ENCODE data around the gene CCDC57. TPM values are rescaled to one million over a fixed set of nuclear protein-coding genes. Genes with fewer than 3 reads are reported as not detected.

CCDC57 gene
- total and polyA plus RNA-seq, 2 experiments from 2014 or later, result 46.2 to 53.5 TPM

GRCh38 chr17:82226809-82227628, 14.4 kb upstream of the CCDC57 start:
- Histone ChIP-seq H3K27me3 (no peaks in the 10 kb centered on the region), H3K9me3 (ENCODE audit: low read depth) (no peaks in the 10 kb centered on the region), H3K4me3 (no peak overlapping the region), H3K27ac (no peak overlapping the region), H3K4me1 (ENCODE audit: low read depth) (peaks cover 17% of the 10 kb centered on the region), H3K36me3 (no peaks in the 10 kb centered on the region)
- TF ChIP-seq, protein P1, sequence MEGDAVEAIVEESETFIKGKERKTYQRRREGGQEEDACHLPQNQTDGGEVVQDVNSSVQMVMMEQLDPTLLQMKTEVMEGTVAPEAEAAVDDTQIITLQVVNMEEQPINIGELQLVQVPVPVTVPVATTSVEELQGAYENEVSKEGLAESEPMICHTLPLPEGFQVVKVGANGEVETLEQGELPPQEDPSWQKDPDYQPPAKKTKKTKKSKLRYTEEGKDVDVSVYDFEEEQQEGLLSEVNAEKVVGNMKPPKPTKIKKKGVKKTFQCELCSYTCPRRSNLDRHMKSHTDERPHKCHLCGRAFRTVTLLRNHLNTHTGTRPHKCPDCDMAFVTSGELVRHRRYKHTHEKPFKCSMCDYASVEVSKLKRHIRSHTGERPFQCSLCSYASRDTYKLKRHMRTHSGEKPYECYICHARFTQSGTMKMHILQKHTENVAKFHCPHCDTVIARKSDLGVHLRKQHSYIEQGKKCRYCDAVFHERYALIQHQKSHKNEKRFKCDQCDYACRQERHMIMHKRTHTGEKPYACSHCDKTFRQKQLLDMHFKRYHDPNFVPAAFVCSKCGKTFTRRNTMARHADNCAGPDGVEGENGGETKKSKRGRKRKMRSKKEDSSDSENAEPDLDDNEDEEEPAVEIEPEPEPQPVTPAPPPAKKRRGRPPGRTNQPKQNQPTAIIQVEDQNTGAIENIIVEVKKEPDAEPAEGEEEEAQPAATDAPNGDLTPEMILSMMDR (IDR thresholded peaks at IDR 0.05; ENCODE audit: low read depth, low read length), result no peak
- no peak for DNase-seq (ENCODE audit: low read depth in 1 of 2, low spot score in 1 of 2)

DNA sequence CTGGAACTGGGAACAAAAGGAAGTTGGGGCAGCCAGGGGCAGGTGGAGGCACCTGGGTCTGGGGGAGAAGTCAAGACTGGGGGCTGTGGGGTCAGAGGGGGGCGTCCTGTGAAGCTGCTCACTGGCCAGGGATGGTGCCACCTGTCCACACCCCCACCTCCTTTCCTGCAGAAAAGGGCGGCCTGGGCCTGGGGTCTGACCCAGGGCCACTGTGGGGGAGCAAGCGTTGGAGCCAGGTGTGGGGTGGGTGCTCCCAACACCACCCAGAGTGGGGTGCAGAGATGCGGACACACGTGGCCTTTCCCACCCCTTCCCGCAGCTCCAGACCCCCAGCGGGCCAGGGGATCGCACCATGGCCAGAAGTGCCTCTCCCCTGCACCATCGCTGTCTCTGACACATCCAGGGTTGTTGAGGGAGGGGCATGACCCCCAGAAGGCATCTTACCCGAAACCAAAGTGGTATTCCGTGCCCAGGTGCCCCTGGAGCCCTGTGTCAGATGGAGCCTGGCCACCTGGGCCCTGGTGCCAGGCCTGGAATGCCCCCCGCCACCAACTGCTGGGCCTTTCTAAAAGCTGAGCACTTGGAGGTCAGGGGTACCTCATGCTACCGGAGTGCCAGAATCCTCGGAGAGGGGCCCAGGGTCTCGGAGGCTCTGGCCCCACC, 13.6 kb upstream of the CCDC57 start:
- Histone ChIP-seq H3K4me3 (no peak overlapping the region), H3K4me1 (ENCODE audit: low read depth) (peaks cover 17% of the 10 kb centered on the region), H3K27ac (no peak overlapping the region), H3K36me3 (no peaks in the 10 kb centered on the region), H3K9me3 (ENCODE audit: low read depth) (no peaks in the 10 kb centered on the region), H3K27me3 (no peaks in the 10 kb centered on the region)
- TF ChIP-seq, protein P1 (IDR thresholded peaks at IDR 0.05; ENCODE audit: low read depth, low read length), result no peak
- no peak for DNase-seq (ENCODE audit: low read depth in 1 of 2, low spot score in 1 of 2)

- Histone ChIP-seq H3K36me3 (no peaks in the 10 kb centered on the region), H3K27ac (peak overlapping the region; percentile 75), H3K27me3 (no peaks in the 10 kb centered on the region), H3K4me3 (no peak overlapping the region), H3K4me1 (ENCODE audit: low read depth) (peaks cover 17% of the 10 kb centered on the region), H3K9me3 (ENCODE audit: low read depth) (no peaks in the 10 kb centered on the region)
- peak in 1 of 2 donors; percentile 70 for DNase-seq (ENCODE audit: low read depth in 1 of 2, low spot score in 1 of 2)
- TF ChIP-seq, protein P1 (IDR thresholded peaks at IDR 0.05; ENCODE audit: low read depth, low read length), result no peak
Measured at GRCh38 chr17:82225368-82226029, 12.9 kb upstream of the CCDC57 start.

DNA sequence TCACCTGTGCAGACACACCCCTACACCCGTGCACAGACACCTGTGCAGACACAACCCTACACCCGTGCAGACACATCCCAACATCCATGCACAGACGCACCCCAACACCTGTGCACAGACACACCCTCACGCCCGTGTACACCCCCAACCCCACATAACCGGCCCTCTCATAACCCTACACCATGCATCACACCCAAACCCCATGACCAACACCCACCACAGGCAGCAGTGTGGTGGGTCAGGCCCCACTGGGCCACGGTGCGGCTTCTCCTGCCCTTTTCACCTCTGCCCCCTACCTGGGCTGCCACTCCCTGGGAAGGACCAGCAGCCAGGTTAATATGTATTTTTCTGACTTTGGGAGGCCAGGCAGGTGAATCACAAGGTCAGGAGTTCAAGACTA, 12.0 kb upstream of the CCDC57 start:
- DNase-seq (ENCODE audit: low read depth in 1 of 2, low spot score in 1 of 2), result no peak
- Histone ChIP-seq H3K27ac (peak overlapping the region; percentile 75), H3K9me3 (ENCODE audit: low read depth) (no peaks in the 10 kb centered on the region), H3K36me3 (no peaks in the 10 kb centered on the region), H3K4me3 (no peak overlapping the region), H3K4me1 (ENCODE audit: low read depth) (peaks cover 17% of the 10 kb centered on the region), H3K27me3 (no peaks in the 10 kb centered on the region)
- TF ChIP-seq, protein P1 (IDR thresholded peaks at IDR 0.05; ENCODE audit: low read depth, low read length), result no peak

DNA sequence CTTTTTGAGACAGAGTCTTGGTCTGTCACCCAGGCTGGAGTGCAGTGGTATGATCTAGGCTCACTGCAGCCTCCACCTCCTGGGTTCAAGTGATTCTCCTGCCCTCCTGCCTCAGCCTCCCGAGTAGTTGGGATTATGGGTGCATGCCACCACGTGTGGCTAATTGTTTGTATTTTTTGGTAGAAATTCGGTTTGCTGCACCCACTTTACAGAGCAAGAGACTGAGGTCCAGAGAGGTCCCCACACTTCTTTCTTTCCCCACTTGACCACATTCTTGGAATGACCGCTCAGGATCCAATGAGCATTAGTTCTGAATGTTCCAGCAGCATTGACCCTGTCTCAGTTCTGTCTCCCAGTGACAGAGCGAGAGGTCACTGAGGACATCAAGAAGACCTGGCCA, 10.9 kb upstream of the CCDC57 start:
- Histone ChIP-seq H3K4me3 (no peak overlapping the region), H3K27me3 (no peaks in the 10 kb centered on the region), H3K36me3 (no peaks in the 10 kb centered on the region), H3K9me3 (ENCODE audit: low read depth) (no peaks in the 10 kb centered on the region), H3K4me1 (ENCODE audit: low read depth) (peaks cover 17% of the 10 kb centered on the region), H3K27ac (no peak overlapping the region)
- TF ChIP-seq, protein P1 (IDR thresholded peaks at IDR 0.05; ENCODE audit: low read depth, low read length), result no peak
- DNase-seq (ENCODE audit: low read depth in 1 of 2, low spot score in 1 of 2), result no peak
